SK-N-SH treated with all-trans-retinoic acid at 6 μM for 48 hours (cell line): ENCODE data around the gene HOXC10.

ENCODE experiments used
- ATAC-seq: fragments of 200-7000 bp; cut with Tn5 transposase; 3 replicates; pipeline ENCODE4 v1.9.1; 2020; ENCODE audit warnings: mild to moderate bottlenecking, moderate library complexity
- ARNTL ChIP-seq: fragments of 450-650 bp; formaldehyde crosslinking; IDR thresholded peaks from 2 replicates; pipeline ENCODE4 v1.5.0; 2020; ENCODE audit warnings: low read depth, mild to moderate bottlenecking, moderate library complexity, borderline replicate concordance
- BACH2 ChIP-seq: fragments of 250-450 bp; sonication (Bioruptor Pico); IDR thresholded peaks from 2 replicates; pipeline ENCODE4 v1.9.0; 2021; ENCODE audit warnings: mild to moderate bottlenecking, borderline replicate concordance
- CSDC2 ChIP-seq: fragments of 250-450 bp; sonication (Bioruptor Pico); IDR thresholded peaks from 2 replicates; pipeline ENCODE4 v1.5.0; 2020; ENCODE audit warnings: mild to moderate bottlenecking, moderate library complexity
- GLIS3 ChIP-seq: fragments of 250-450 bp; sonication (Bioruptor Pico); IDR thresholded peaks from 2 replicates; pipeline ENCODE4 v1.5.0; 2020; ENCODE audit warnings: mild to moderate bottlenecking, moderate library complexity
- OSR1 ChIP-seq: fragments of 250-450 bp; sonication (Bioruptor Pico); IDR thresholded peaks from 2 replicates; pipeline ENCODE4 v1.8.0; 2022; ENCODE audit warnings: moderate library complexity, mild to moderate bottlenecking, inconsistent platforms
- PPARA ChIP-seq: fragments of 250-450 bp; sonication (Bioruptor Pico); IDR thresholded peaks from 2 replicates; pipeline ENCODE4 v1.5.0; 2020; ENCODE audit warnings: mild to moderate bottlenecking, borderline replicate concordance
- RARB ChIP-seq: fragments of 250-450 bp; sonication (Bioruptor Pico); IDR thresholded peaks from 2 replicates; pipeline ENCODE4 v1.8.0; 2021; ENCODE audit warnings: mild to moderate bottlenecking, moderate library complexity
- SNAI2 ChIP-seq: fragments of 250-450 bp; sonication (Bioruptor Pico); IDR thresholded peaks from 2 replicates; pipeline ENCODE4 v1.5.0; 2020; ENCODE audit warnings: mild to moderate bottlenecking, moderate library complexity
- TCF4 ChIP-seq: fragments of 250-450 bp; sonication (Bioruptor Pico); IDR thresholded peaks from 2 replicates; pipeline ENCODE4 v1.8.0; 2021; ENCODE audit warnings: mild to moderate bottlenecking, moderate library complexity, borderline replicate concordance
- TOX ChIP-seq: fragments of 250-450 bp; sonication (Bioruptor Pico); IDR thresholded peaks from 2 replicates; pipeline ENCODE4 v1.8.0; 2021; ENCODE audit warnings: mild to moderate bottlenecking, moderate library complexity, borderline replicate concordance
- ZC3H10 ChIP-seq: fragments of 250-450 bp; sonication (Bioruptor Pico); IDR thresholded peaks from 2 replicates; pipeline ENCODE4 v1.5.1; 2021; ENCODE audit warnings: mild to moderate bottlenecking, moderate library complexity
- ZFP3 ChIP-seq: fragments of 250-450 bp; sonication (Bioruptor Pico); IDR thresholded peaks from 2 replicates; pipeline ENCODE4 v1.5.0; 2020; ENCODE audit warnings: mild to moderate bottlenecking, moderate library complexity
- ZFP30 ChIP-seq: fragments of 450-650 bp; formaldehyde crosslinking; IDR thresholded peaks from 2 replicates; pipeline ENCODE4 v1.5.0; 2022; ENCODE audit warnings: mild to moderate bottlenecking, moderate library complexity
- ZNF565 ChIP-seq: fragments of 450-650 bp; formaldehyde crosslinking; conservative IDR thresholded peaks from 2 replicates; pipeline ENCODE4 v1.5.0; 2020; ENCODE audit warnings: low read depth, mild to moderate bottlenecking, moderate library complexity
- ZNF70 ChIP-seq: fragments of 450-650 bp; formaldehyde crosslinking; IDR thresholded peaks from 2 replicates; pipeline ENCODE4 v1.5.0; 2020; ENCODE audit warnings: mild to moderate bottlenecking, moderate library complexity
- TF ChIP-seq, protein P1 (sequence below): fragments of 250-450 bp; sonication (Bioruptor Pico); IDR thresholded peaks from 2 replicates; pipeline ENCODE4 v1.5.1; 2021; ENCODE audit warnings: mild to moderate bottlenecking, moderate library complexity
- TF ChIP-seq, protein P2 (sequence below): fragments of 250-450 bp; sonication (Bioruptor Pico); IDR thresholded peaks from 2 replicates; pipeline ENCODE4 v1.8.0; 2020; ENCODE audit warnings: mild to moderate bottlenecking, moderate library complexity, borderline replicate concordance
- TF ChIP-seq, protein P3 (sequence below): fragments of 250-450 bp; sonication (Bioruptor Pico); IDR thresholded peaks from 2 replicates; pipeline ENCODE4 v1.5.0; 2020; ENCODE audit warnings: mild to moderate bottlenecking, moderate library complexity
- TF ChIP-seq, protein P4 (sequence below): fragments of 250-450 bp; sonication (Bioruptor Pico); IDR thresholded peaks from 2 replicates; pipeline ENCODE4 v1.8.0; 2021; ENCODE audit warnings: low read depth, mild to moderate bottlenecking, moderate library complexity, borderline replicate concordance

HOXC10 gene

DNA sequence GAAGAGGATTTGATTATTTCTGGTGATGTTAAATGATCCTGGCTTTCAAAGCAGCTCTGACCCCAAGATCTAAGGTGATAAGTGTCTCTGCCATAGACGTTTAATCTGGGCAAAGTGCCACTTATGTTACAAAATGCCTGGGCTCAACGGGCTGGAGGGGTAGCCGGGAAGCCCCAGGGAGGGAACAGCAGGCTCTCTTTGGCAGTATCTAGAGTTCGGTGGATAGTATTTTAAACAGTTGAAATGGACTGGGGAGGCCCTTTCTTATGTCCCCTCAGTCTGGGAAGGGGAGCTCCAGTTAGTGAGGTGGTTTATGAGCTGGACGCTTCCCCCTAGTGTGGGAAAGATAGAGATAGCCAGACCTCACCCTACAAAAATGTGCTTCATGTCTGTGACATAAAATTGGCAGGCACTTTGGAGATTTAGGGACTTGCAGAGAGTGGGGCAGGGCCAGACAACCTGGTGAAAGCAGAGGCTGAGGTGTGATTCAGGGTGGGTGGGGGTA, 17.5 kb upstream of the HOXC10 start:
- no peak for ATAC-seq
- TF ChIP-seq, protein P1, sequence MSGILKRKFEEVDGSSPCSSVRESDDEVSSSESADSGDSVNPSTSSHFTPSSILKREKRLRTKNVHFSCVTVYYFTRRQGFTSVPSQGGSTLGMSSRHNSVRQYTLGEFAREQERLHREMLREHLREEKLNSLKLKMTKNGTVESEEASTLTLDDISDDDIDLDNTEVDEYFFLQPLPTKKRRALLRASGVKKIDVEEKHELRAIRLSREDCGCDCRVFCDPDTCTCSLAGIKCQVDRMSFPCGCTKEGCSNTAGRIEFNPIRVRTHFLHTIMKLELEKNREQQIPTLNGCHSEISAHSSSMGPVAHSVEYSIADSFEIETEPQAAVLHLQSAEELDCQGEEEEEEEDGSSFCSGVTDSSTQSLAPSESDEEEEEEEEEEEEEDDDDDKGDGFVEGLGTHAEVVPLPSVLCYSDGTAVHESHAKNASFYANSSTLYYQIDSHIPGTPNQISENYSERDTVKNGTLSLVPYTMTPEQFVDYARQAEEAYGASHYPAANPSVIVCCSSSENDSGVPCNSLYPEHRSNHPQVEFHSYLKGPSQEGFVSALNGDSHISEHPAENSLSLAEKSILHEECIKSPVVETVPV (CRISPR knock-in tag): no peak
- TF ChIP-seq TCF4 (CRISPR knock-in tag): no peak
- no peak for TF ChIP-seq TOX
- no peak for TF ChIP-seq ZNF70 (CRISPR knock-in tag)
- TF ChIP-seq ZC3H10: no peak
- TF ChIP-seq, protein P2, sequence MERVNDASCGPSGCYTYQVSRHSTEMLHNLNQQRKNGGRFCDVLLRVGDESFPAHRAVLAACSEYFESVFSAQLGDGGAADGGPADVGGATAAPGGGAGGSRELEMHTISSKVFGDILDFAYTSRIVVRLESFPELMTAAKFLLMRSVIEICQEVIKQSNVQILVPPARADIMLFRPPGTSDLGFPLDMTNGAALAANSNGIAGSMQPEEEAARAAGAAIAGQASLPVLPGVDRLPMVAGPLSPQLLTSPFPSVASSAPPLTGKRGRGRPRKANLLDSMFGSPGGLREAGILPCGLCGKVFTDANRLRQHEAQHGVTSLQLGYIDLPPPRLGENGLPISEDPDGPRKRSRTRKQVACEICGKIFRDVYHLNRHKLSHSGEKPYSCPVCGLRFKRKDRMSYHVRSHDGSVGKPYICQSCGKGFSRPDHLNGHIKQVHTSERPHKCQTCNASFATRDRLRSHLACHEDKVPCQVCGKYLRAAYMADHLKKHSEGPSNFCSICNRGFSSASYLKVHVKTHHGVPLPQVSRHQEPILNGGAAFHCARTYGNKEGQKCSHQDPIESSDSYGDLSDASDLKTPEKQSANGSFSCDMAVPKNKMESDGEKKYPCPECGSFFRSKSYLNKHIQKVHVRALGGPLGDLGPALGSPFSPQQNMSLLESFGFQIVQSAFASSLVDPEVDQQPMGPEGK (CRISPR knock-in tag): no peak
- no peak for TF ChIP-seq ZFP3 (CRISPR knock-in tag)
- TF ChIP-seq ZFP30 (CRISPR knock-in tag): no peak
- no peak for TF ChIP-seq ARNTL (CRISPR knock-in tag)
- TF ChIP-seq RARB (CRISPR knock-in tag): no peak
- TF ChIP-seq, protein P3, sequence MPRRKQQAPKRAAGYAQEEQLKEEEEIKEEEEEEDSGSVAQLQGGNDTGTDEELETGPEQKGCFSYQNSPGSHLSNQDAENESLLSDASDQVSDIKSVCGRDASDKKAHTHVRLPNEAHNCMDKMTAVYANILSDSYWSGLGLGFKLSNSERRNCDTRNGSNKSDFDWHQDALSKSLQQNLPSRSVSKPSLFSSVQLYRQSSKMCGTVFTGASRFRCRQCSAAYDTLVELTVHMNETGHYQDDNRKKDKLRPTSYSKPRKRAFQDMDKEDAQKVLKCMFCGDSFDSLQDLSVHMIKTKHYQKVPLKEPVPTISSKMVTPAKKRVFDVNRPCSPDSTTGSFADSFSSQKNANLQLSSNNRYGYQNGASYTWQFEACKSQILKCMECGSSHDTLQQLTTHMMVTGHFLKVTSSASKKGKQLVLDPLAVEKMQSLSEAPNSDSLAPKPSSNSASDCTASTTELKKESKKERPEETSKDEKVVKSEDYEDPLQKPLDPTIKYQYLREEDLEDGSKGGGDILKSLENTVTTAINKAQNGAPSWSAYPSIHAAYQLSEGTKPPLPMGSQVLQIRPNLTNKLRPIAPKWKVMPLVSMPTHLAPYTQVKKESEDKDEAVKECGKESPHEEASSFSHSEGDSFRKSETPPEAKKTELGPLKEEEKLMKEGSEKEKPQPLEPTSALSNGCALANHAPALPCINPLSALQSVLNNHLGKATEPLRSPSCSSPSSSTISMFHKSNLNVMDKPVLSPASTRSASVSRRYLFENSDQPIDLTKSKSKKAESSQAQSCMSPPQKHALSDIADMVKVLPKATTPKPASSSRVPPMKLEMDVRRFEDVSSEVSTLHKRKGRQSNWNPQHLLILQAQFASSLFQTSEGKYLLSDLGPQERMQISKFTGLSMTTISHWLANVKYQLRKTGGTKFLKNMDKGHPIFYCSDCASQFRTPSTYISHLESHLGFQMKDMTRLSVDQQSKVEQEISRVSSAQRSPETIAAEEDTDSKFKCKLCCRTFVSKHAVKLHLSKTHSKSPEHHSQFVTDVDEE: no peak
- TF ChIP-seq BACH2 (CRISPR knock-in tag): no peak
- TF ChIP-seq SNAI2 (CRISPR knock-in tag): no peak
- TF ChIP-seq PPARA: no peak
- TF ChIP-seq, protein P4, sequence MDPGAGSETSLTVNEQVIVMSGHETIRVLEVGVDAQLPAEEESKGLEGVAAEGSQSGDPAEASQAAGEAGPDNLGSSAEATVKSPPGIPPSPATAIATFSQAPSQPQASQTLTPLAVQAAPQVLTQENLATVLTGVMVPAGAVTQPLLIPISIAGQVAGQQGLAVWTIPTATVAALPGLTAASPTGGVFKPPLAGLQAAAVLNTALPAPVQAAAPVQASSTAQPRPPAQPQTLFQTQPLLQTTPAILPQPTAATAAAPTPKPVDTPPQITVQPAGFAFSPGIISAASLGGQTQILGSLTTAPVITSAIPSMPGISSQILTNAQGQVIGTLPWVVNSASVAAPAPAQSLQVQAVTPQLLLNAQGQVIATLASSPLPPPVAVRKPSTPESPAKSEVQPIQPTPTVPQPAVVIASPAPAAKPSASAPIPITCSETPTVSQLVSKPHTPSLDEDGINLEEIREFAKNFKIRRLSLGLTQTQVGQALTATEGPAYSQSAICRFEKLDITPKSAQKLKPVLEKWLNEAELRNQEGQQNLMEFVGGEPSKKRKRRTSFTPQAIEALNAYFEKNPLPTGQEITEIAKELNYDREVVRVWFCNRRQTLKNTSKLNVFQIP (CRISPR knock-in tag): no peak

DNA sequence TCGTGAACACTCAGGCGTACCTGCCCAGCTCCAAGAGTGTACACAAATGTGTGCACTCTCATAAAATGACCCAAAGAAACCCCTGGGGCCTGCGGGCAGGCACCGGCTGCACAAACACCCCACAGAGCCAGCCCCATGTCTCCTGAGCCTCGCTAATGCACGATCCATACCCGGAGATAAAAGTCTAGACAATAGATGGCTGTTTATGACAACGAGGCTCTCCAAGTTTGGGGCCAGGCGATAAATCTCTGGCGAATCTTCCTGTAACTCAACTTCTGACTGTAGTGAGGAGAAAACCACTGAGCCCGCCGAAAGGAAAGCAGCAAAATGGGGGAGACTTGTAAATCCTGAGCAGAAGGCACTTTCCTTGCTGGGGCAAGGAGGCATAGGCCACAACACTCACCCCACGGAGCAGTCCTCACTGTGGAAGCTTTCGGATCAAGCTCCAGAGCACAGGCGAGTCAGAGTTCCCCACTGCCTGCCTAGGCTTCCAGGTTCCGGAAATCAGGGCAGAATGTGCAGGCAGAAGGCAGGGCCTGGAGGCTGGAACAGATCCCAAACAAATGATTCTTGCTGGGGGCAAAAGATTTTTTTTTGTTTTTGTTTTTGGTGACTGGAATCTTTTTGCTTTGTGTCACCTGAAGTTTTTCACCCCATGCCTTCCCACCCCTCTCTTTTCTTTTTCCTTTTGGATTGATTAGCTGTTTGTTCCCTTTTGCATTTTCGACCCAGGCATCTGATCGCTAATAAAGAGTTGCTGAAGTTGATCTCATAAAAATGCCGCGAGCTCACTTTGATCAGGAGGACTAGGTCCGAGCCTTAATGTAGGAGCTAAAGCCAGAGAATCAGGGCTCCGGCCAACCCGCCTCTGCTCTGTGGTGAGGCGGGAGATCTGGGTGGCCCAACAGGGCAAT, 16.5 kb upstream of the HOXC10 start:
- TF ChIP-seq, protein P4 (CRISPR knock-in tag): no peak
- TF ChIP-seq ZFP30 (CRISPR knock-in tag) (no peak), TCF4 (CRISPR knock-in tag) (no peak), TOX (no peak), OSR1 (CRISPR knock-in tag) (no peak), CSDC2 (no peak), RARB (CRISPR knock-in tag) (no peak)
- TF ChIP-seq, all 23 proteins: peak for 0
- ATAC-seq: no peak

DNA sequence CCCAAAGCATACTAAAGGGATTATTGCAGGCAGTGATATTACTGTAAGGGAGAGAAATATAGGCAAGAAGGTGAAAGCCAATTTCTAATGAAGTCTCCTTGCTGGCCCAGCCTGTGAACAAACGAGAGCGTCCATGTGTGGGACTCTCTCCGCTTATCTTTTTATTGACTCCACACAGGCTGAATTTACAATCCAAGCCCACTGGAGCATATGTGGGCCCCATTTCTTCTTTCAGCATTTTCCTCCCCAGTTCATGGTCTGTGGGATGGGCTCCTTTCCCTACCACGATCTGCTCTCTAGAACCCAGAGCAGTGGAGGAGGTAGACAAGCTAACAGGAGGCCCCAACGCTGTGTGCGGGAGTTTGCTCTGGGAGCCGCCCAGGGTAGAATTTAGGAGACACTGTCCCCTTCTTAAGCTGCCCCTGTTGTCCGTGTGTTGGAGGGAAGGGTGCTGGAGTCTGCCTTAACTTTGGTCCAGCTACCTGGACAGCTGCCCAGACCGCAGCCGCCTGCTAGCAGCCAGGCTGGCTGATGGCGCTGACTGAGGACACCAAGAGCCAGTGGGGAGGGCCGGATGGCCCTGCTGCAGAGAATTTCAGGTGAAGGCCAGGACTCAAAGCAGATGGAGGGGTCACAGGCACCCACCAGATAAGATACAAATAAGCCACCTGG, 15.2 kb upstream of the HOXC10 start:
- TF ChIP-seq CSDC2 (no peak), GLIS3 (CRISPR knock-in tag) (no peak), TOX (no peak), PPARA (no peak), ZFP3 (CRISPR knock-in tag) (no peak), ZNF565 (CRISPR knock-in tag) (no peak), ZC3H10 (no peak), RARB (CRISPR knock-in tag) (no peak)
- TF ChIP-seq, protein P4 (CRISPR knock-in tag): no peak
- no peak for ATAC-seq
